ENCODE measurements around the gene SLC22A12.

The SLC22A12 gene

GRCh38 chr11:64647019-64647779 lies 56.2 kb downstream of the SLC22A12 start:
- no peak for DNase-seq (ENCODE audit: low read depth in 2 of 2)

GRCh38 chr11:64648551-64648950 lies 57.5 kb downstream of the SLC22A12 start:
- DNase-seq (ENCODE audit: low read depth in 2 of 2), result no peak

- DNase-seq (ENCODE audit: low read depth in 2 of 2), result no peak
These were observed 58.3 kb downstream of the SLC22A12 start for GRCh38 chr11:64649291-64649697.

GRCh38 chr11:64650923-64651523 lies 60.0 kb downstream of the SLC22A12 start:
- no peak for DNase-seq (ENCODE audit: low read depth in 2 of 2)

All from stimulated activated CD4-positive, alpha-beta T cell treated with anti-CD3 and anti-CD28 coated beads, Interleukin-12 subunit alpha, Interleukin-12 subunit beta, amount 100 ng/mL, for 24 hours (primary cell).